NCI-H446 (cell line): ENCODE measurements around the gene XYLT2.
"Not testable (repeated sequence)": the region's sequence is repeated elsewhere in the genome, so short reads cannot be mapped to it uniquely, and the experiment has no call there.

Experiments
- DNase-seq, 2 experiments: peaks; one replicate each; lab custom pipeline; 2025; lab: John Stamatoyannopoulos, UW

The XYLT2 gene

DNA sequence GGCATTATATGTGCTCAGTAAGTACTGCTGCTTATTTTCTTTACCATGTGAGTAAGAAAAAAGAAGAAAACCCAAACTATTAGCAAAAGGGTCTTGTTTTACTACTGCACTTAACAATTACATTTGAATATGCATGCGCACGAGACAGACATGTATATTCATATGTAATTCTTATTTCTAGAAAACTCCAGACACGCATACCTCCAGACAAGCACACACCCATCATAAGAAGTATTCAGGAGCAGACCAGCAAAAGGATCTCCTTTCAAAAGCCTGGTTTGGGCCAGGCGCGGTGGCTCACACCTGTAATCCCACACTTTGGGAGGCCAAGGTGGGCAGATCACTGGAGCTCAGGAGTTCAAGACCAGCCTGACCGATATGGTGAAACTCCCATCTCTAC, 43.6 kb downstream of the XYLT2 start:
- no peak for DNase-seq

DNA sequence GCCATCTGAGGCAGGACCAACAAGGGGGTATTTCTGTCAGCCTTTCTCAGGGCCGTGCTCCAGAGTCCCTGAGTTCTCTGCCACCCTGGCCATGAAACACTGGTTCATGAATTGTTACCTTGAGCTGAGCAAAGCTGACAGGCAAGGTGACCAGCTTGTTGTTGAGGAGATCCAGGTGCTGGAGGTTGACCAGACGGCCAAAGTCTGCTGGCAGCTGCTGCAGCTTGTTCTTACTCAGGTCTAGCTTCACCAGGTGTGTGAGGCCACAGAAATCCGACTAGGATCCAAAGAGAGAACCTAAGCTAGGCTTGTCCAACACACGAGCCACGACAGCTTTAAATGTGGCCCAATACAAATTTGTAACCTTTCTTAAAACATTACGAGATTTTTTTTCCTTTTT, 46.7 kb downstream of the XYLT2 start:
- no peak for DNase-seq

DNA sequence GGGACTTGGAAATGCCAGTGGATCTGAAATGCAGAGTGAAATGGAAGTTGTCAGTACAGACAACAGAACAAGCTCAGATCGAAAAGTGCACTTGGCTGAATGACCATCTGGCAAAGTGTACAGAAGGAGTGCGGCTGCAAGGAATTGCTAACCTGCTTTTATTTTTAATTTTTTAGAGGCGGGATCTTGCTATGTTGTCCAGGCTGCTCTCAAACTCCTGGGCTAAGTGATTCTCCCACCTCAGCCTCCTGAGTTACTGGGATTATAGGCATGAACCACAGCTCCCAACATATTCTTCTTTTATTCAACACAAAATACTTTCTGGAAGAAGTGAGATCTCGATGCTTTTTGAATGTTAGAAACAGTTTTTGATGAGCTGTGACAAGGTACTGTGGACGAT, 47.8 kb downstream of the XYLT2 start:
- no peak for DNase-seq

DNA sequence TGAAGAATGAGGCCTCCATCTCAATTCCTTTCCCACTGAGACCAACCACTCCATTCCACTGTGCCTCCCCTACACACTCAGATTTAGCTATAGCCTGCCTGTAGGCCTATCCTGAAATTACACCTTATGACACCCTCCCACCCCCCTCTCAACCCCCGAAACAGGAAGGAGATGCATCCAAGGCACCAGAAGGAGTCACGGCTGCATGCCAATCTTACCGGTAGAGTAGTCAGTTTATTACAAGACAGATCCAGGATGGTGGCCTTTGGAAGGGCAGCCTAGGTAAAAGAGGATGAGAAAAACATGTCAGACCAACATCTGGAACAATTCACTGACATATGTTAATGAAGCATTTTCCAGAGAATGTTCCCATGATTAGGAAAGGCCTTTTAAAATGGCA, 48.8 kb downstream of the XYLT2 start:
- no peak for DNase-seq

DNA sequence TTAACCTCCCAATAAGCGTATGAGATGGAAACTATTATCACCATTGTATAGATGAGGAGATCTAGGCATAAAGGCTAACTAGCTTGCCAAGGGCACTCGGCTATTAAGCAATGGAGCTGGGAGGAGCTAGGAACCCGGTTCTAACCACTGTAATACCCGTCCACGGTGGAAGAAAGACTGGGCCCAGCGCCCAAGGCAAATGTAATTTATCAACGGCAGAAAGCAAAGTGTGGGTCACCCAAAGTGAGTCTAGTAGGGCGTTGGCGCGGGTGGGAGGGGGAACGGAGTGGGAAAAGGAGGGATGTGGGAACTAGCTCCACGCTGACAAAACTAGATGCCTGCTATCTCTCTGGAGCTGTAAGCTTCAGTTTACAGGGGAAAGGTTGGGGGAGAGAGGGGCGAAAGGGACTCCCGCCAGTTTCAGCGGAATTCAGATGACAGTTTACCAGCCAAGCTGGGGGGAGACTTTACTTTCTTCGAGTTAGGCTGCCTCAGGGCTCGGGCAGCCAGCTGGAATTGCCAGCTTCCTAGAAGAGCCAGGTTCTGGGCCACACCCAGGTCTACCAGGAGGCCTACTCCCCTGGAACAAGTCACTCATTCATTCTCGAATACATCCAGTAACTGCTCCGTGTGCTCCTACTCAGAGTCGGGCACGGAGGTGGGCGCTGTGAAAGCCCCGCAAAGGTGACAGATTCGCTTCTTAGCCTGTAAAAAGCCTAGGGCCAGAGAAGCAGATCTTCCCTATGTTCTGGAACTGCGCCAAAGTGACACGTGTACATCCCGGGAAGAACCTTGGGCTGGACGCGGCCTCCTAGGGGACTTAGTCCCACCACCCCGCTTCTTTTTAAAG, 50.6 kb downstream of the XYLT2 start:
- peak; percentile 14 to 63 for DNase-seq

DNA sequence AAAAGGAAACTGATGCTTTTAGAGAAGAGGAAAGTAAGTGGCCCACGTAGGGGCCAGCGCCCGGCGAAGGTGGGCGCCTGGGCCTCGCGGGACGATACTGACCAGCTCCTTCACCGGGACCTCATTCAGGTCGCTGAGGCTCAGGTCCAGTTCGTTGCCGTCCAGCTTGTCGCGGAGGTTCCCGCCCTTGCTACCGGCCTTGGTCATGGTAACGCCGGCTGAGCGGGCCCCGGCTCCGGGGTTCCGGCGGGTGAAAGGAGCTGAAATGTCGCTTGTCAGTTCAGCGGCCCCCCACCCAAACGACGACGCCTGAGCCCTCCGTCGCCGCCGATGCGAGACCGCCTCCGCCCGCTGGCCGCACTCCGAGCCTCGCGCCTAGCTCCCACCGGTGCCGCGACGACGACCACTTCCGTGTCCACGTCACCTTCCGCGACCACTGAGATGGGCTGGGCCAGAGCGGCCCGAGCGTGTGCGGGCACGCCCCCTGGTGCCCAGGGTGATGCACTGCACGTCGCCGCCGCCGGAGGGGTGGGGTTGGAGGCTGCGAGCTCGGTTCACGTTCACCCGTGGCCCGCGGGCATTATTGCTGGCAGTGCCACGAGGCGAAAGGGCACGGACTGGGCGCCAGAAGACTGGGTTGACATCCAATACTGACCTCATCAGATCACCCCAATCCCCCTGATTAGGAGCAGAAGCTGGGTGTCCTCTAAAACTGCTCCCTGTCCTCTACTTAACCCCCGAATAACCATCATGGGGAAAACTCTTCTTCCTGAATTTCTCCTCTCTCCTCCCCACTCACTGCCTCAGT, 51.4 kb downstream of the XYLT2 start, which contains the start of gene LRRC59:
Gene LRRC59 (minus strand): TSS at position 413 of the 808 bp plus-strand sequence. CDS start 206 bp downstream, at position 207.
- DNase-seq = peak; percentile 71 to 85

DNA sequence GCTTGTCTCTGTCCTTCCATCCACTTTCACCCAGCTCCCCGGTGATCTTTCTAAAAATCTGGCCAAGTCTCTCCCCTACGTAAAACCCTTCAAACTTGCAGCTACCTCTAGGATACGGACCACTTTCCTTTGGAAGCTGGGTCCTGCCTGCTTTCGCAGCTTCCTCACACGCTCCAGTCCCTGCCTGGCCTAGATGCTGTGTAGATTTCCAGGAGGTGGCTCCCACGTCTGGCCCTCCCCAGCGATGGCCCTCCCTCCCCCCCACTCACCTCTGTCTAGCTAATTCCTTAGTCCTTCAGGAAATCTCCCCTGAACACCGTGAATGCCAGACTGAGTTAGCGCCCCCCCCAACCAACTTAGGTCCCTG, 52.0 kb downstream of the XYLT2 start:
- no peak for DNase-seq

DNA sequence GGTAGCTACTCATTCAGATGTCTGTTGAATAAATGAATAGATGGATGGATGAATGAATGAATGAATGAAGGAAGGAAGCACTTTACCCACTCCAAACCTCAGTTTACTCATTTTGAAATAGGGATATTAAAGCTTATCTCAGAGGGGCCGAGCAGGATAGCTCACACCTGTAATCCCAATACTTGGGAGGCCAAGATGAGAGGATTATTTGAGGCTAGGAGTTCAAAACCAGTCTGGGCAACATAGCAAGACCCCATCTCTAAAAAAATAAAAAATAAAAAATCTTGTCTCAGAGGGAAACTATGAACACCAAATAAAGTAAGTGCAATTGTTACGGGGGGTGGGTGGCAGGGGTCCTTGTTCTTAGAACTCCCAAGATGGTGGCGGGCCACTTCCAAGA, 52.7 kb downstream of the XYLT2 start:
- not testable (repeated sequence) for DNase-seq

DNA sequence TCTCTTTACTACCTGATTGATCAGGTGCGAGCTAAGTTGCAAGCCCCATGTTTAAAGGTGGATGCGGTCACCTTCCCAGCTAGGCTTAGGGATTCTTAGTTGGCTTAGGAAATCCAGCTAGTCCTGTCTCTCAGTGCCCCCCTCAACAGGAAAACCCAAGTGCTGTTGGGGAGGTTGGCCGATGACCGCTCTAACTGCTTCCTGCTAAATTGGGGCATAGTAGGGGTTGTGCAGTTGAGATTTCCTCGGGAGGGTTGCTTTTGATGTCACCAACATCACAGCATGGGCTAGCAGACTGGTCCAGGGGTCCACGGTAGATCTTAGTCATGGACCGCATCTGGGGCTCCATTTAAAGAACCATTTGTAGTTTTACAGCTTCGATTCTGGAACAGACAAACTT, 53.7 kb downstream of the XYLT2 start:
- DNase-seq = not testable (repeated sequence)

DNA sequence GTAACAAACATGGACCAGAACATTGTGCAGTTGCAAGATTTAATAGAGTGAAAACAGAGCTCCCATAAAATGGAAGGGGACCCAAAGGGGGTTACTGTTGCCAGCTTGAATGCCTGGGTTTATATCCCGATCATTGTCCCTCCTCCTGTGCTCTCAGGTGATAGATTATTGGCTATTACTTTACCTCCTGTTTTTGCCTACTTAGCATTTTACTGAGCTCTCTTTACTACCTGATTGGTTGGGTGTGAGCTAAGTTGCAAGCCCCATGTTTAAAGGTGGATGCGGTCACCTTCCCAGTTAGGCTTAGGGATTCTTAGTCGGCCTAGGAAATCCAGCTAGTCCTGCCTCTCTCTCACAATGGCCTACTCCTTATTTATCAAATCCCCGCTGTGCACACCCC, 59.4 kb downstream of the XYLT2 start:
- DNase-seq = not testable (repeated sequence)

DNA sequence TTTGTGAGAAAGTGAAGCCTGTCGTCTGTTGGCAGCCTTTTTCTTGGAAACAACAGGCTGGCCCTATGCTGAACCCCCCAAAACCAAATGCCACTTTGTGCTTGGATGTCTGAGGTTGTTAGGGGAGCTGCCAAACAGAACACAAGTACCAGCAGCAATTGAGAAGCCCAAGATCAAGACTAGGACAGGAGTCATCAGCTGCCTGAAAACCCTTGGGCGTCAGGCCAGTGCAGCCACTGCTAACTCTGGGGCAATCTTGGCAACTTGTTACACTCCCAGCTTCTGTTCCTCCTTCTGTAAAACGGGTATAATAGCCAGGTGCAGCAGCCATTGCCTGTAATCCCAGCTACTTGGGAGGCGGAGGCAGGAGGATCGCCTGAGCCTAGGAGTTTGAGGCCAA, 60.7 kb downstream of the XYLT2 start:
- DNase-seq = no peak

DNA sequence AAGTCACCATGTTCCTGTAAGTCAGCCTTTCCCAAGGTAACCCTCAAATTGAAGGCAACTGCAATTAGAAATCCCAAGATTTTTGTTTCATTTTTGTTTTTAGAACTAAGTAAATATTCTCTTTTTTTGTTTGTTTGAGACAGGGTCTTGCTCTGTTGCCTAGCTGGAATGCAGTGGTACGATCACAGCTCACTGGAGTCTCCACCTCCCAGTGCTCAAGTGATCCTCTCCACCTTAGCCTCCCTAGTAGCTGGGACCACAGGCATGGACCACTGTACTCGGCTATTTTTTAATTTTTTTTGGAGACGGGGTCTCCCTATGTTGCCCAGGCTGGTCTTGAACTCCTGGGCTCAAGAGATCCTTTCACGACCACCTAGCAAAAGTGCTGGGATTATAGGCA, 62.0 kb downstream of the XYLT2 start:
- no peak for DNase-seq
